Measurements from ENCODE around the gene PCOLCE2.

GRCh38 chr3:142926368-142926944 lies 37.6 kb upstream of the PCOLCE2 start:
- TF ChIP-seq CTCF (conservative IDR thresholded peaks at IDR 0.05): no peak
- no peak for TF ChIP-seq EZH2 (IDR thresholded peaks at IDR 0.05; ENCODE audit: low read depth)

Data from PC-9 (cell line).